Astrocyte (in vitro differentiated cells and primary cell): Measurements from ENCODE around the gene SGK2. TPM values are rescaled to one million over a fixed set of nuclear protein-coding genes. Genes with fewer than 3 reads are reported as not detected.

Experiments
- DNase-seq: peaks from one replicate; pipeline ENCODE4 v3.0.0-alpha.2; 2010; ENCODE audit warnings: low read depth
- FAIRE-seq: peaks from 2 replicates; lab custom pipeline; 2011; peaks lifted over from hg19 to GRCh38; lab: Jason Lieb, UNC
- H2AFZ ChIP-seq: 2 replicates; pipeline ENCODE4 v1.6.0; 2012; ENCODE audit warnings: low read depth, low read length, inconsistent platforms
- H3K27ac ChIP-seq: 2 replicates; pipeline ENCODE4 v1.5.1; 2011; ENCODE audit warnings: low read depth, low read length, inconsistent platforms
- H3K27me3 ChIP-seq: 2 replicates; pipeline ENCODE4 v1.6.0; 2011; ENCODE audit warnings: low read length, inconsistent platforms; ENCODE audit not compliant: insufficient read depth
- H3K36me3 ChIP-seq: 2 replicates; pipeline ENCODE4 v1.5.1; 2011; ENCODE audit warnings: low read length, inconsistent platforms; ENCODE audit not compliant: insufficient read depth
- H3K4me1 ChIP-seq: 2 replicates; pipeline ENCODE4 v1.5.1; 2011; ENCODE audit warnings: low read length, inconsistent platforms; ENCODE audit not compliant: insufficient read depth
- H3K4me2 ChIP-seq: 2 replicates; pipeline ENCODE4 v1.6.0; 2012; ENCODE audit warnings: low read length, inconsistent platforms
- H3K4me3 ChIP-seq: 2 replicates; pipeline ENCODE4 v1.5.1; 2011; ENCODE audit warnings: low read depth, mild to moderate bottlenecking, low read length, inconsistent platforms; ENCODE audit not compliant: insufficient read depth
- H3K79me2 ChIP-seq: 2 replicates; pipeline ENCODE4 v1.6.0; 2012; ENCODE audit warnings: mild to moderate bottlenecking, low read length, inconsistent platforms; ENCODE audit not compliant: insufficient read depth
- H3K9ac ChIP-seq: 2 replicates; pipeline ENCODE4 v1.6.0; 2012; ENCODE audit warnings: mild to moderate bottlenecking, low read length, inconsistent platforms
- H3K9me3 ChIP-seq: 2 replicates; pipeline ENCODE4 v1.5.1; 2012; ENCODE audit warnings: low read depth, mild to moderate bottlenecking, low read length, inconsistent platforms; ENCODE audit not compliant: insufficient read depth
- H4K20me1 ChIP-seq: 2 replicates; pipeline ENCODE4 v1.6.0; 2012; ENCODE audit warnings: low read length, inconsistent platforms; ENCODE audit not compliant: insufficient read depth
- H3K27ac Mint-ChIP-seq: one replicate; pipeline ENCODE4 v1.8.0; 2021; ENCODE audit warnings: mild to moderate bottlenecking, mixed read lengths; ENCODE audit not compliant: unreplicated experiment
- H3K27me3 Mint-ChIP-seq: one replicate; pipeline ENCODE4 v1.8.0; 2021; ENCODE audit warnings: low read depth, mixed read lengths; ENCODE audit not compliant: unreplicated experiment
- H3K36me3 Mint-ChIP-seq: one replicate; pipeline ENCODE4 v1.8.0; 2021; ENCODE audit warnings: low read depth, mixed read lengths; ENCODE audit not compliant: unreplicated experiment
- H3K4me1 Mint-ChIP-seq: one replicate; pipeline ENCODE4 v1.8.0; 2021; ENCODE audit warnings: low read depth, mixed read lengths; ENCODE audit not compliant: unreplicated experiment
- H3K4me3 Mint-ChIP-seq: one replicate; pipeline ENCODE4 v1.8.0; 2021; ENCODE audit warnings: mild to moderate bottlenecking, moderate library complexity, mixed read lengths; ENCODE audit not compliant: unreplicated experiment
- H3K9me3 Mint-ChIP-seq: one replicate; pipeline ENCODE4 v1.8.0; 2021; ENCODE audit warnings: mild to moderate bottlenecking, mixed read lengths; ENCODE audit not compliant: unreplicated experiment
- CTCF ChIP-seq: IDR thresholded peaks from 2 replicates; pipeline ENCODE4 v1.5.1; 2011; ENCODE audit warnings: low read depth, mild to moderate bottlenecking, inconsistent platforms, low read length, moderate library complexity; ENCODE audit not compliant: insufficient read depth
- EZH2 ChIP-seq: IDR thresholded peaks from 2 replicates; pipeline ENCODE4 v1.6.1; 2012; ENCODE audit warnings: mild to moderate bottlenecking, low read length, inconsistent platforms; ENCODE audit not compliant: insufficient read depth
- total RNA-seq: library from RNA; stranded (reverse); gene quantifications from 2 replicates; pipeline ENCODE4 v1.2.1, GENCODE V29; 2021

SGK2 gene
- total RNA-seq, 1 donor from 2014 or later = 0.64 TPM

GRCh38 chr20:43533060-43533459 is 25.8 kb upstream of the SGK2 start:
- H3K27ac Mint-ChIP-seq = no peak overlapping the region
- no peak overlapping the region for H3K4me3 ChIP-seq
- no peak overlapping the region for H3K4me2 ChIP-seq
- H3K27me3 Mint-ChIP-seq = no peaks in the 10 kb centered on the region
- H3K79me2 ChIP-seq = no peaks in the 10 kb centered on the region
- FAIRE-seq (no peak), DNase-seq (no peak)
- no peaks in the 10 kb centered on the region for H3K4me1 ChIP-seq
- no peaks in the 10 kb centered on the region for H3K27me3 ChIP-seq
- no peaks in the 10 kb centered on the region for H3K9me3 ChIP-seq
- H3K9me3 Mint-ChIP-seq = peaks cover 6% of the 10 kb centered on the region
- no peak for TF ChIP-seq CTCF
- no peak for TF ChIP-seq EZH2
- no peak overlapping the region for H3K27ac ChIP-seq
- H3K36me3 ChIP-seq = no peaks in the 10 kb centered on the region
- H3K4me3 Mint-ChIP-seq = no peak overlapping the region
- H2AFZ ChIP-seq = no peak overlapping the region
- peaks cover 17% of the 10 kb centered on the region for H3K36me3 Mint-ChIP-seq
- peaks cover 7% of the 10 kb centered on the region for H3K4me1 Mint-ChIP-seq
- no peaks in the 10 kb centered on the region for H4K20me1 ChIP-seq
- no peak overlapping the region for H3K9ac ChIP-seq

GRCh38 chr20:43534016-43534415 is 24.8 kb upstream of the SGK2 start:
- DNase-seq (no peak), FAIRE-seq (no peak)
- no peaks in the 10 kb centered on the region for H3K4me1 ChIP-seq
- H3K27ac ChIP-seq = no peak overlapping the region
- H3K9me3 ChIP-seq = no peaks in the 10 kb centered on the region
- H3K79me2 ChIP-seq = no peaks in the 10 kb centered on the region
- Mint-ChIP-seq H3K27ac (no peak overlapping the region), H3K4me3 (no peak overlapping the region), H3K4me1 (peaks cover 7% of the 10 kb centered on the region), H3K27me3 (peaks cover 1% of the 10 kb centered on the region), H3K9me3 (peaks cover 6% of the 10 kb centered on the region), H3K36me3 (peaks cover 11% of the 10 kb centered on the region)
- H4K20me1 ChIP-seq = peaks cover 7% of the 10 kb centered on the region
- H3K27me3 ChIP-seq = no peaks in the 10 kb centered on the region
- no peak for TF ChIP-seq EZH2
- TF ChIP-seq CTCF = no peak
- H3K9ac ChIP-seq = no peak overlapping the region
- H3K36me3 ChIP-seq = no peaks in the 10 kb centered on the region
- no peak overlapping the region for H3K4me2 ChIP-seq
- H2AFZ ChIP-seq = no peak overlapping the region
- H3K4me3 ChIP-seq = no peak overlapping the region

- Histone ChIP-seq H3K9me3 (no peaks in the 10 kb centered on the region), H3K4me2 (no peak overlapping the region), H3K79me2 (no peaks in the 10 kb centered on the region), H3K36me3 (no peaks in the 10 kb centered on the region), H3K4me3 (no peak overlapping the region), H3K27ac (no peak overlapping the region), H3K4me1 (no peaks in the 10 kb centered on the region), H4K20me1 (peaks cover 7% of the 10 kb centered on the region), H3K9ac (no peak overlapping the region), H2AFZ (no peak overlapping the region), H3K27me3 (no peaks in the 10 kb centered on the region)
- H3K36me3 Mint-ChIP-seq = peaks cover 13% of the 10 kb centered on the region
- peaks cover 5% of the 10 kb centered on the region for H3K27me3 Mint-ChIP-seq
- no peak overlapping the region for H3K4me3 Mint-ChIP-seq
- no peak overlapping the region for H3K27ac Mint-ChIP-seq
- no peak for DNase-seq
- TF ChIP-seq EZH2 (no peak), CTCF (no peak)
- no peak for FAIRE-seq
- H3K4me1 Mint-ChIP-seq = peaks cover 7% of the 10 kb centered on the region
- H3K9me3 Mint-ChIP-seq = peaks cover 2% of the 10 kb centered on the region
Observed at GRCh38 chr20:43534791-43535350, 24.0 kb upstream of the SGK2 start.
